Fibroblast of lung (primary cell): ENCODE results near the gene STAG3. TPM values are rescaled to one million over a fixed set of nuclear protein-coding genes. Genes with fewer than 3 reads are reported as not detected.

Experiments used
- DNase-seq, 2 donors: peaks; one replicate each; pipeline versions ENCODE4 v3.0.0 to v3.0.0-alpha.2; 2010; ENCODE audit warnings: low read depth in 2 of 2
- H2AFZ ChIP-seq: 2 replicates; pipeline ENCODE4 v1.5.1; 2012; ENCODE audit warnings: low read length, control low read depth, inconsistent platforms
- H3K27ac ChIP-seq: 2 replicates; pipeline ENCODE4 v1.5.1; 2011; ENCODE audit warnings: low read length, control low read depth; ENCODE audit not compliant: insufficient read depth
- H3K27me3 ChIP-seq: 2 replicates; pipeline ENCODE4 v1.5.1; 2011; ENCODE audit warnings: mild to moderate bottlenecking, low read length; ENCODE audit not compliant: control insufficient read depth, insufficient read depth
- H3K36me3 ChIP-seq: 2 replicates; pipeline ENCODE4 v1.5.1; 2011; ENCODE audit warnings: low read length; ENCODE audit not compliant: control insufficient read depth, insufficient read depth
- H3K4me1 ChIP-seq: 2 replicates; pipeline ENCODE4 v1.5.1; 2011; ENCODE audit warnings: low read length; ENCODE audit not compliant: control insufficient read depth, insufficient read depth; ENCODE audit errors: extremely low read depth
- H3K4me2 ChIP-seq: 2 replicates; pipeline ENCODE4 v1.5.1; 2011; ENCODE audit warnings: low read length, control low read depth; ENCODE audit not compliant: insufficient read depth; ENCODE audit errors: extremely low read depth
- H3K4me3 ChIP-seq, 4 experiments: fragments of 200-600 bp in 1 of 4; sonication (generic) in 1 of 4; replicated peaks in 1 of 4; 2 replicates each; pipeline ENCODE4 v1.5.1; 2011 to 2016; ENCODE audit warnings: low read length in 4 of 4, low read depth in 3 of 4, mild to moderate bottlenecking in 3 of 4, control low read depth in 2 of 4, inconsistent platforms in 1 of 4, mixed read lengths in 1 of 4; ENCODE audit not compliant: insufficient read depth in 1 of 4; ENCODE audit errors: control extremely low read depth in 1 of 4
- H3K79me2 ChIP-seq: 2 replicates; pipeline ENCODE4 v1.5.1; 2012; ENCODE audit warnings: mild to moderate bottlenecking, low read length, inconsistent platforms; ENCODE audit not compliant: control insufficient read depth, insufficient read depth
- H3K9ac ChIP-seq: 2 replicates; pipeline ENCODE4 v1.5.1; 2011; ENCODE audit warnings: mild to moderate bottlenecking, low read length, control low read depth; ENCODE audit not compliant: insufficient read depth
- H3K9me3 ChIP-seq: 2 replicates; pipeline ENCODE4 v1.5.1; 2012; ENCODE audit warnings: low read depth, low read length; ENCODE audit not compliant: control insufficient read depth, insufficient read depth
- H4K20me1 ChIP-seq: 2 replicates; pipeline ENCODE4 v1.5.1; 2011; ENCODE audit warnings: low read length; ENCODE audit not compliant: control insufficient read depth, insufficient read depth; ENCODE audit errors: extremely low read depth
- CTCF ChIP-seq, 2 donors: IDR thresholded peaks in 1 of 2; conservative IDR thresholded peaks in 1 of 2; 1 replicate in 1 of 2; 2 replicates in 1 of 2; pipeline ENCODE4 v1.5.1; 2011 to 2012; ENCODE audit warnings: low read length in 2 of 2, control low read depth in 1 of 2, inconsistent platforms in 1 of 2, low read depth in 1 of 2, mild to moderate bottlenecking in 1 of 2
- EZH2 ChIP-seq: IDR thresholded peaks from 2 replicates; pipeline ENCODE4 v1.5.1; 2012; ENCODE audit warnings: low read length, control low read depth, mild to moderate bottlenecking; ENCODE audit errors: missing control alignments
- polyA plus RNA-seq, 2 donors: library from polyadenylated mRNA; depleted of rRNA in 1 of 2; stranded (reverse) in 1 of 2; unstranded in 1 of 2; fragments of >200 nt; gene quantifications; 2 replicates each; pipeline ENCODE4 v1.2.1, GENCODE V29; 2011 to 2012; ENCODE audit warnings: missing spikeins in 1 of 2
- total RNA-seq: library from RNA; depleted of rRNA; stranded (reverse); fragments of >200 nt; gene quantifications from 2 replicates; pipeline ENCODE4 v1.2.1, GENCODE V29; 2014

The STAG3 gene
- total and polyA plus RNA-seq, 2 donors (not counting 1 experiment from before 2014, with no cell fraction given) = 0.27 to 0.50 TPM

- Histone ChIP-seq H3K27me3 (no peaks in the 10 kb centered on the region), H3K36me3 (peaks cover 19% of the 10 kb centered on the region), H3K9ac (no peak overlapping the region), H3K27ac (no peak overlapping the region), H3K79me2 (peaks cover 8% of the 10 kb centered on the region), H3K9me3 (no peaks in the 10 kb centered on the region), H2AFZ (no peak overlapping the region), H4K20me1 (no peaks in the 10 kb centered on the region), H3K4me1 (peaks cover 4% of the 10 kb centered on the region), H3K4me2 (no peak overlapping the region), H3K4me3 (peak overlapping the region in 2 of 4 experiments; percentile 69 to 84)
- DNase-seq = no peak
- no peak for TF ChIP-seq EZH2
- peak in 1 of 2 donors; percentile 0 for TF ChIP-seq CTCF (conservative IDR thresholded peaks at IDR 0.05 in 1 of 2, IDR thresholded peaks at IDR 0.05 in 1 of 2; ENCODE audit: low read depth in 1 of 2, low read length in 2 of 2)
Observed at GRCh38 chr7:100157069-100157333, 20.7 kb upstream of the STAG3 start.

GRCh38 chr7:100157334-100158228 is 20.1 kb upstream of the STAG3 start:
- Histone ChIP-seq H3K9ac (peak overlapping the region; percentile 81), H3K27ac (peak overlapping the region; percentile 68), H3K4me2 (peak overlapping the region; percentile 90), H3K9me3 (no peaks in the 10 kb centered on the region), H3K4me1 (peaks cover 4% of the 10 kb centered on the region), H2AFZ (no peak overlapping the region), H3K27me3 (no peaks in the 10 kb centered on the region), H3K4me3 (peak overlapping the region; percentile 57 to 84 (median 70)), H3K79me2 (peaks cover 8% of the 10 kb centered on the region), H4K20me1 (no peaks in the 10 kb centered on the region), H3K36me3 (peaks cover 19% of the 10 kb centered on the region)
- TF ChIP-seq EZH2 (no peak), CTCF (conservative IDR thresholded peaks at IDR 0.05 in 1 of 2, IDR thresholded peaks at IDR 0.05 in 1 of 2; ENCODE audit: low read depth in 1 of 2, low read length in 2 of 2) (peak in 1 of 2 donors; percentile 18)
- peak; percentile 48 to 64 for DNase-seq

- DNase-seq = peak; percentile 71 to 80
- no peaks in the 10 kb centered on the region for H3K9me3 ChIP-seq
- H3K27ac ChIP-seq = peak within 1 kb of the TSS; percentile 68
- peaks cover 19% of the 10 kb centered on the region for H3K36me3 ChIP-seq
- no peaks in the 10 kb centered on the region for H3K27me3 ChIP-seq
- H2AFZ ChIP-seq = peak within 1 kb of the TSS; percentile 57
- TF ChIP-seq EZH2 = no peak
- no peak for TF ChIP-seq CTCF (conservative IDR thresholded peaks at IDR 0.05 in 1 of 2, IDR thresholded peaks at IDR 0.05 in 1 of 2; ENCODE audit: low read depth in 1 of 2, low read length in 2 of 2)
- peaks cover 4% of the 10 kb centered on the region for H3K4me1 ChIP-seq
- peaks cover 8% of the 10 kb centered on the region for H3K79me2 ChIP-seq
- peak within 1 kb of the TSS; percentile 90 for H3K4me2 ChIP-seq
- peak within 1 kb of the TSS; percentile 81 for H3K9ac ChIP-seq
- peak within 1 kb of the TSS; percentile 67 to 84 (median 70) for H3K4me3 ChIP-seq
- no peaks in the 10 kb centered on the region for H4K20me1 ChIP-seq
Observed at GRCh38 chr7:100158229-100159098, 19.3 kb upstream of the STAG3 start, which contains the start of gene TRAPPC14. Gene TRAPPC14, minus strand, starts transcription at chr7:100158723. Its CDS starts 224 bp downstream, at chr7:100158499.
